ENCODE data around the gene NEU1. TPM values are rescaled to one million over a fixed set of nuclear protein-coding genes. Genes with fewer than 3 reads are reported as not detected.

The NEU1 gene
- total RNA-seq, 2 experiments from 2014 or later = 11.6 to 11.8 TPM

- ChIA-PET CTCF (interaction anchor here (0.6 to 1.1 kb wide), 3 partner anchors 28 to 235 kb away, joined by 3 to 4 read pairs (median 4); no protein-coding TSS in a partner anchor), POLR2A (interaction anchor here (0.9 kb wide), 1 partner anchor 56 kb away, joined by 3 read pairs; no protein-coding TSS in a partner anchor)
- Mint-ChIP-seq H3K9me3 (ENCODE audit: low read depth) (no peaks in the 10 kb centered on the region), H3K4me1 (peaks cover 25% of the 10 kb centered on the region), H3K36me3 (ENCODE audit: low read depth) (peaks cover 2% of the 10 kb centered on the region), H3K27me3 (no peaks in the 10 kb centered on the region), H3K4me3 (peak within 1 kb of the TSS; percentile 69), H3K27ac (peak within 1 kb of the TSS; percentile 78)
- intact Hi-C loops (cut with DNase I, micrococcal nuclease) = loop anchor here (1.0 to 5.0 kb wide), 4 partner anchors 9 to 70 kb away; partner anchors contain the start of genes DXO (in 1 of the 2) and NEU1 (in 1 of the 2)
- ATAC-seq = peak; percentile 63
- DNase-seq = peak; percentile 92
These were observed 39.5 kb upstream of the NEU1 start, which contains the start of gene ZBTB12 for GRCh38 chr6:31901953-31902643. ZBTB12 (minus strand) TSS chr6:31902086; CDS start chr6:31901305, 781 bp downstream.

- H3K27me3 Mint-ChIP-seq = no peaks in the 10 kb centered on the region
- peak; percentile 79 for DNase-seq
- POLR2A ChIA-PET = no interaction called here
- H3K27ac Mint-ChIP-seq = peak overlapping the region; percentile 47
- intact Hi-C loops (cut with DNase I, micrococcal nuclease) = loop anchor here in 1 of 2 experiments (5.0 kb wide), 1 partner anchor 51 kb away; no protein-coding TSS in a partner anchor
- CTCF ChIA-PET = no interaction called here
- peaks cover 3% of the 10 kb centered on the region for H3K36me3 Mint-ChIP-seq (ENCODE audit: low read depth)
- ATAC-seq = peak; percentile 3
- H3K9me3 Mint-ChIP-seq (ENCODE audit: low read depth) = no peaks in the 10 kb centered on the region
- H3K4me1 Mint-ChIP-seq = peaks cover 26% of the 10 kb centered on the region
- H3K4me3 Mint-ChIP-seq = peak overlapping the region; percentile 69
These were observed 38.9 kb upstream of the NEU1 start for GRCh38 chr6:31901415-31901952.

- peak overlapping the region; percentile 69 for H3K4me3 Mint-ChIP-seq
- peak overlapping the region; percentile 19 for H3K27ac Mint-ChIP-seq
- H3K36me3 Mint-ChIP-seq (ENCODE audit: low read depth) = peaks cover 5% of the 10 kb centered on the region
- ATAC-seq (no peak), DNase-seq (no peak)
- no peaks in the 10 kb centered on the region for H3K27me3 Mint-ChIP-seq
- intact Hi-C loops (cut with DNase I, micrococcal nuclease) = loop anchor here in 1 of 2 experiments (5.0 kb wide), 1 partner anchor 51 kb away; no protein-coding TSS in a partner anchor
- H3K4me1 Mint-ChIP-seq = peaks cover 30% of the 10 kb centered on the region
- no peaks in the 10 kb centered on the region for H3K9me3 Mint-ChIP-seq (ENCODE audit: low read depth)
- ChIA-PET POLR2A (interaction anchor here (0.7 kb wide), 1 partner anchor 342 kb away, joined by 3 read pairs; no protein-coding TSS in a partner anchor), CTCF (no interaction called here)
These were observed 38.3 kb upstream of the NEU1 start for GRCh38 chr6:31900917-31901414.

- H3K27me3 Mint-ChIP-seq = no peaks in the 10 kb centered on the region
- POLR2A ChIA-PET = interaction anchor here (0.7 kb wide), 1 partner anchor 341 kb away, joined by 3 read pairs; no protein-coding TSS in a partner anchor
- CTCF ChIA-PET = interaction anchor here (0.6 kb wide), 1 partner anchor 880 kb away, joined by 3 read pairs; no protein-coding TSS in a partner anchor
- H3K36me3 Mint-ChIP-seq (ENCODE audit: low read depth) = peaks cover 8% of the 10 kb centered on the region
- ATAC-seq (no peak), DNase-seq (peak; percentile 39)
- H3K27ac Mint-ChIP-seq = no peak overlapping the region
- intact Hi-C loops (cut with DNase I, micrococcal nuclease) = loop anchor here (2.0 to 5.0 kb wide), 3 partner anchors 38 to 359 kb away; partner anchors contain the start of gene NEU1 (in 1 of the 2)
- H3K4me1 Mint-ChIP-seq = peaks cover 33% of the 10 kb centered on the region
- H3K9me3 Mint-ChIP-seq (ENCODE audit: low read depth) = no peaks in the 10 kb centered on the region
- no peak overlapping the region for H3K4me3 Mint-ChIP-seq
These were observed 37.5 kb upstream of the NEU1 start for GRCh38 chr6:31899882-31900722.

GRCh38 chr6:31899215-31899614, 36.6 kb upstream of the NEU1 start:
- DNase-seq (no peak), ATAC-seq (no peak)
- peak overlapping the region; percentile 48 for H3K27ac Mint-ChIP-seq
- intact Hi-C loops (cut with DNase I, micrococcal nuclease) = loop anchor here (2.0 to 5.0 kb wide), 2 partner anchors 37 to 358 kb away; partner anchors contain the start of gene NEU1 (in 1 of the 2)
- H3K36me3 Mint-ChIP-seq (ENCODE audit: low read depth) = peaks cover 10% of the 10 kb centered on the region
- CTCF ChIA-PET = interaction anchor here (0.6 kb wide), 1 partner anchor 881 kb away, joined by 3 read pairs; no protein-coding TSS in a partner anchor
- peak overlapping the region; percentile 57 for H3K4me3 Mint-ChIP-seq
- H3K27me3 Mint-ChIP-seq = no peaks in the 10 kb centered on the region
- H3K9me3 Mint-ChIP-seq (ENCODE audit: low read depth) = no peaks in the 10 kb centered on the region
- POLR2A ChIA-PET = no interaction called here
- H3K4me1 Mint-ChIP-seq = peaks cover 33% of the 10 kb centered on the region

- intact Hi-C loops (cut with DNase I, micrococcal nuclease) = loop anchor here (2.0 to 5.0 kb wide), 2 partner anchors 36 to 358 kb away; partner anchors contain the start of gene NEU1 (in 1 of the 2)
- peak overlapping the region; percentile 96 for H3K4me3 Mint-ChIP-seq
- CTCF ChIA-PET = interaction anchor here (0.6 to 1.1 kb wide), 3 partner anchors 12 to 99 kb away, joined by 3 to 4 read pairs (median 3); no protein-coding TSS in a partner anchor
- peaks cover 33% of the 10 kb centered on the region for H3K4me1 Mint-ChIP-seq
- H3K27me3 Mint-ChIP-seq = no peaks in the 10 kb centered on the region
- ATAC-seq = peak; percentile 47
- peak overlapping the region; percentile 92 for H3K27ac Mint-ChIP-seq
- DNase-seq = peak; percentile 56
- H3K9me3 Mint-ChIP-seq (ENCODE audit: low read depth) = no peaks in the 10 kb centered on the region
- POLR2A ChIA-PET = interaction anchor here (0.6 to 1.3 kb wide), 4 partner anchors 32 to 71 kb away, joined by 3 read pairs; partner anchors contain the start of genes HSPA1B and NEU1
- H3K36me3 Mint-ChIP-seq (ENCODE audit: low read depth) = peaks cover 12% of the 10 kb centered on the region
These were observed 35.9 kb upstream of the NEU1 start for GRCh38 chr6:31898383-31899011.

GRCh38 chr6:31897612-31898382, 35.2 kb upstream of the NEU1 start, which contains the start of gene EHMT2:
EHMT2 (minus strand) TSS chr6:31897698; CDS start chr6:31897677, 21 bp downstream.
- no peaks in the 10 kb centered on the region for H3K27me3 Mint-ChIP-seq
- peaks cover 30% of the 10 kb centered on the region for H3K4me1 Mint-ChIP-seq
- intact Hi-C loops (cut with DNase I, micrococcal nuclease) = loop anchor here (1.0 to 5.0 kb wide), 16 partner anchors 34 to 700 kb away; partner anchors contain the start of genes ATF6B (in 1 of the 2), ATP6V1G2 (in 1 of the 2), BAG6 (in 1 of the 2) and DXO (in 1 of the 2)
- ChIA-PET CTCF (interaction anchor here (0.6 to 1.1 kb wide), 3 partner anchors 11 to 98 kb away, joined by 3 to 4 read pairs (median 3); partner anchors contain the start of gene NEU1), POLR2A (interaction anchor here (0.6 to 1.3 kb wide), 5 partner anchors 15 to 230 kb away, joined by 3 to 5 read pairs (median 3); partner anchors contain the start of genes ATF6B, HSPA1B and NEU1)
- peaks cover 14% of the 10 kb centered on the region for H3K36me3 Mint-ChIP-seq (ENCODE audit: low read depth)
- peak within 1 kb of the TSS; percentile 92 for H3K27ac Mint-ChIP-seq
- ATAC-seq = peak; percentile 63
- DNase-seq = peak; percentile 94
- no peaks in the 10 kb centered on the region for H3K9me3 Mint-ChIP-seq (ENCODE audit: low read depth)
- H3K4me3 Mint-ChIP-seq = peak within 1 kb of the TSS; percentile 96

- POLR2A ChIA-PET = interaction anchor here (1.0 to 1.3 kb wide), 3 partner anchors 14 to 231 kb away, joined by 3 to 5 read pairs (median 3); partner anchors contain the start of genes ATF6B and NEU1
- CTCF ChIA-PET = interaction anchor here (0.8 kb wide), 1 partner anchor 34 kb away, joined by 3 read pairs; the partner anchor contains the start of gene NEU1
- Mint-ChIP-seq H3K9me3 (ENCODE audit: low read depth) (no peaks in the 10 kb centered on the region), H3K27ac (peak overlapping the region; percentile 86), H3K4me1 (peaks cover 26% of the 10 kb centered on the region), H3K27me3 (no peaks in the 10 kb centered on the region), H3K4me3 (peak overlapping the region; percentile 96), H3K36me3 (ENCODE audit: low read depth) (peaks cover 20% of the 10 kb centered on the region)
- ATAC-seq (no peak), DNase-seq (peak; percentile 32)
- intact Hi-C loops (cut with DNase I, micrococcal nuclease) = loop anchor here (1.0 to 5.0 kb wide), 15 partner anchors 34 to 700 kb away; partner anchors contain the start of genes ATF6B (in 1 of the 2), ATP6V1G2 (in 1 of the 2), BAG6 (in 1 of the 2) and DXO (in 1 of the 2)
These were observed 34.4 kb upstream of the NEU1 start for GRCh38 chr6:31896856-31897611.
